CD4-positive, alpha-beta T cell treated with Interleukin-4 for 1 hour (primary cell): Measurements from ENCODE around the gene FNTB.

Source experiments
- DNase-seq, 2 donors: peaks; one replicate each; pipeline ENCODE4 v3.0.0-alpha.2; 2020 to 2022

FNTB gene

GRCh38 chr14:64953310-64953654 lies 33.4 kb upstream of the FNTB start:
- no peak for DNase-seq

- DNase-seq, result no peak
These were observed 33.0 kb upstream of the FNTB start for GRCh38 chr14:64953661-64954060.

GRCh38 chr14:64954491-64955240 lies 32.0 kb upstream of the FNTB start:
- no peak for DNase-seq

- DNase-seq, result no peak
These were observed 31.4 kb upstream of the FNTB start for GRCh38 chr14:64955297-64955696.

- DNase-seq, result no peak
These were observed 29.8 kb upstream of the FNTB start for GRCh38 chr14:64956697-64957406.

- no peak for DNase-seq
These were observed 28.5 kb upstream of the FNTB start for GRCh38 chr14:64958201-64958600.

GRCh38 chr14:64958743-64959142 lies 28.0 kb upstream of the FNTB start:
- DNase-seq, result no peak

- no peak for DNase-seq
These were observed 25.9 kb upstream of the FNTB start for GRCh38 chr14:64960762-64961276.

- no peak for DNase-seq
These were observed 23.1 kb upstream of the FNTB start for GRCh38 chr14:64963611-64964010.

- no peak for DNase-seq
These were observed 21.2 kb upstream of the FNTB start for GRCh38 chr14:64965356-64966000.

GRCh38 chr14:64966976-64967375 lies 19.7 kb upstream of the FNTB start:
- no peak for DNase-seq

GRCh38 chr14:64968167-64968566 lies 18.5 kb upstream of the FNTB start:
- no peak for DNase-seq

GRCh38 chr14:64968651-64969050 lies 18.0 kb upstream of the FNTB start:
- DNase-seq, result no peak

- no peak for DNase-seq
These were observed 16.7 kb upstream of the FNTB start for GRCh38 chr14:64970041-64970440.

GRCh38 chr14:64970776-64971477 lies 15.8 kb upstream of the FNTB start:
- no peak for DNase-seq

- DNase-seq, result no peak
These were observed 15.2 kb upstream of the FNTB start for GRCh38 chr14:64971491-64971942.

- DNase-seq, result peak; percentile 28 to 47
These were observed 14.5 kb upstream of the FNTB start, which contains the start of gene RAB15 for GRCh38 chr14:64971943-64972791. Gene RAB15 (minus strand): TSS chr14:64972336. CDS start chr14:64972076, 260 bp downstream.

- no peak for DNase-seq
These were observed 13.7 kb upstream of the FNTB start for GRCh38 chr14:64973026-64973442.

GRCh38 chr14:64973826-64974225 lies 12.9 kb upstream of the FNTB start:
- DNase-seq, result no peak

GRCh38 chr14:64974563-64974962 lies 12.1 kb upstream of the FNTB start:
- DNase-seq, result no peak

GRCh38 chr14:64979336-64980074 lies 7.2 kb upstream of the FNTB start:
- no peak for DNase-seq
